OCI-LY3 (cell line): Measurements from ENCODE around the gene DCPS.

ENCODE experiments used
- CTCF ChIP-seq: fragments of 200-600, 300-600 bp; sonication (generic); IDR thresholded peaks from 2 replicates; pipeline ENCODE4 v1.5.1; 2014; ENCODE audit warnings: antibody characterized with exemption, low read length, low read depth
- EZH2phosphoT487 ChIP-seq: fragments of 200-600 bp; shearing (Covaris generic); IDR thresholded peaks from 2 replicates; pipeline ENCODE4 v1.6.1; 2018; ENCODE audit warnings: antibody characterized with exemption, mixed run types, low read depth

- no peak for TF ChIP-seq CTCF
- no peak for TF ChIP-seq EZH2phosphoT487
Observed at GRCh38 chr11:126317432-126317755, 13.5 kb downstream of the DCPS start.
